PC-3 (cell line): Measurements from ENCODE around the gene TRABD. TPM values are rescaled to one million over a fixed set of nuclear protein-coding genes. Genes with fewer than 3 reads are reported as not detected.

ENCODE experiments used
- ATAC-seq: fragments of 200-7000 bp; cut with Tn5 transposase; 2 replicates; pipeline ENCODE4 v1.9.1; 2020; ENCODE audit warnings: mild to moderate bottlenecking, moderate library complexity
- BruUV-seq: library from RNA; stranded (reverse); fragments of 400-500 nt; replicated peaks from 2 replicates; lab custom pipeline; 2021; lab: Mats Ljungman, UMichigan
- CTCF ChIA-PET: fragments of 300-600 bp; sonication (Branson Sonifier 250); formaldehyde crosslinking; loops from one replicate; lab custom pipeline; 2022; ENCODE audit warnings: antibody characterized with exemption; lab: Charles Lee
- POLR2A ChIA-PET: fragments of 300-600 bp; sonication (Branson Sonifier 250); formaldehyde crosslinking; loops from one replicate; lab custom pipeline; 2022; ENCODE audit warnings: antibody characterized with exemption; ENCODE audit not compliant: unreplicated experiment; lab: Charles Lee
- DNase-seq: peaks from one replicate; pipeline ENCODE4 v3.0.0-alpha.2; 2015
- H2AFZ ChIP-seq: fragments of 300-600 bp; sonication (generic); 2 replicates; pipeline ENCODE4 v1.6.0; 2016; ENCODE audit warnings: antibody characterized with exemption, low read length
- H3F3A ChIP-seq: fragments of 300-600 bp; sonication (generic); one replicate; pipeline ENCODE4 v1.6.0; 2017; ENCODE audit warnings: antibody characterized with exemption, low read length, control low read depth, mild to moderate bottlenecking; ENCODE audit not compliant: unreplicated experiment
- H3K27ac ChIP-seq: fragments of 300-600 bp; sonication (generic); 2 replicates; pipeline ENCODE4 v1.5.1; 2016; ENCODE audit warnings: mild to moderate bottlenecking, low read length
- H3K27me3 ChIP-seq: fragments of 300-600 bp; sonication (generic); 2 replicates; pipeline ENCODE4 v1.6.1; 2016; ENCODE audit warnings: low read length, mixed read lengths
- H3K36me3 ChIP-seq: fragments of 300-600 bp; sonication (generic); 2 replicates; pipeline ENCODE4 v1.6.1; 2016; ENCODE audit warnings: low read depth, mixed run types, low read length, mixed read lengths
- H3K4me1 ChIP-seq: fragments of 300-600 bp; sonication (generic); 2 replicates; pipeline ENCODE4 v1.5.1; 2016; ENCODE audit warnings: low read length; ENCODE audit not compliant: insufficient read depth
- H3K4me2 ChIP-seq: fragments of 300-600 bp; sonication (generic); 2 replicates; pipeline ENCODE4 v1.6.0; 2016; ENCODE audit warnings: low read length
- H3K4me3 ChIP-seq: fragments of 300-600 bp; sonication (generic); 2 replicates; pipeline ENCODE4 v1.5.1; 2016; ENCODE audit warnings: mild to moderate bottlenecking, low read length, mixed read lengths
- H3K79me2 ChIP-seq: fragments of 300-600 bp; sonication (generic); 2 replicates; pipeline ENCODE4 v1.6.1; 2017; ENCODE audit warnings: low read length, mixed read lengths
- H3K9ac ChIP-seq: fragments of 300-600 bp; sonication (generic); 2 replicates; pipeline ENCODE4 v1.6.0; 2016; ENCODE audit warnings: mild to moderate bottlenecking, low read length
- H3K9me2 ChIP-seq: fragments of 300-600 bp; sonication (generic); replicated peaks from 2 replicates; pipeline ENCODE4 v1.6.1; 2016; ENCODE audit warnings: mixed run types, low read length, mixed read lengths
- H3K9me3 ChIP-seq: fragments of 300-600 bp; sonication (generic); 2 replicates; pipeline ENCODE4 v1.6.1; 2016; ENCODE audit warnings: low read length, mixed read lengths
- H4K20me1 ChIP-seq: fragments of 300-600 bp; sonication (generic); 2 replicates; pipeline ENCODE4 v1.6.1; 2016; ENCODE audit warnings: low read length, mixed read lengths
- EZH2 ChIP-seq: fragments of 300-600 bp; sonication (generic); IDR thresholded peaks from one replicate; pipeline ENCODE4 v1.6.1; 2017; ENCODE audit warnings: antibody characterized with exemption, mild to moderate bottlenecking, low read length; ENCODE audit not compliant: unreplicated experiment
- EZH2phosphoT487 ChIP-seq: fragments of 300-600 bp; sonication (generic); IDR thresholded peaks from 2 replicates; pipeline ENCODE4 v1.6.1; 2018; ENCODE audit warnings: mild to moderate bottlenecking, antibody characterized with exemption, low read length, borderline replicate concordance
- intact Hi-C: fragments of 100-400 bp; cut with micrococcal nuclease; formaldehyde crosslinking; loops from 2 replicates; pipeline ENCODE4 v1.9.0; 2023
- total RNA-seq: library from RNA; depleted of rRNA; stranded (reverse); fragments of >200 nt; gene quantifications from 2 replicates; pipeline ENCODE4 v1.2.3, GENCODE V29; 2014
- TF ChIP-seq, protein P1 (sequence below): fragments of 300-600 bp; sonication (generic); conservative IDR thresholded peaks from 2 replicates; pipeline ENCODE4 v1.5.1; 2017; ENCODE audit warnings: antibody characterized with exemption, low read depth, mild to moderate bottlenecking, low read length

TRABD gene
- total RNA-seq, 1 experiment from 2014 or later, result 53.4 TPM

DNA sequence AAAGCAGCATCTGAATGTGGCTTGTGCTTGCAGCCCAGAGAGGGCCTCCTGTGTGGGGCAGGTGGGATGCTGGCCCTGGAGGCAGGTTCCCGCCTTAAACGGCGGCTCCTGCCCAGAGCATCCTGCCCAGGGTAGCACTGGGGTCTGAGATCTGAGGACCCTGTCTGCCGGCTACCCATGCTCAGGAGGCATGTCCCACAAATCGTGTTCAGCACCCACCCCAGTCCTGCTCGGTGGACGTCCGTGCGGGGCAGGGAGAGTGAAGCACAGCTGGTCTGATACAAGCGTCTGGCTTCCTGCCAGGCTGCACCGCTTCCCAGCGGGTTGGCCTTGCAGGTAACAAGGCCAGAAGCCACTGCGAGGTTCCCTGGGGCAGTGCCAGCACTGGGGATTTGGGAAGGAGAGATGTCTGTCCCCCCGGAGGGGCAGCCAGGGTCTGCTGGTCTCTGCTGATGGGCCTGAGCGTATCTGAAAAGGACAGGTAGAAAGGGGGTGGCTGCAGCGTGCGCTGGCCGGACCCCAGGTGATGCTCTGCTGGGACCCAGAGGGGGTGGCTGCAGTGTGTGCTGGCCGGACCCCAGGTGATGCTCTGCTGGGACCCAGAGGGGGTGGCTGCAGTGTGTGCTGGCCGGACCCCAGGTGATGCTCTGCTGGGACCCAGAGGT, 3.6 kb downstream of the TRABD start:
- ATAC-seq (no peak), DNase-seq (no peak)
- Histone ChIP-seq H3K9ac (no peak overlapping the region), H3K36me3 (no peaks in the 10 kb centered on the region; the same call in 1 of the 2 replicates), H4K20me1 (0 out of 2 replicates have a peak, but pooled peaks cover 4% of the 10 kb centered on the region), H3K9me2 (no peaks in the 10 kb centered on the region), H3K27me3 (no peaks in the 10 kb centered on the region), H2AFZ (no peak overlapping the region), H3K9me3 (no peaks in the 10 kb centered on the region), H3K79me2 (peaks cover 68% of the 10 kb centered on the region), H3K27ac (no peak overlapping the region), H3K4me1 (peaks cover 48% of the 10 kb centered on the region), H3K4me2 (peak overlapping the region; percentile 58; the same call in 1 of the 2 replicates), H3F3A (no peaks in the 10 kb centered on the region), H3K4me3 (no peak overlapping the region)
- TF ChIP-seq EZH2phosphoT487 (no peak), EZH2 (no peak)
- TF ChIP-seq, protein P1, sequence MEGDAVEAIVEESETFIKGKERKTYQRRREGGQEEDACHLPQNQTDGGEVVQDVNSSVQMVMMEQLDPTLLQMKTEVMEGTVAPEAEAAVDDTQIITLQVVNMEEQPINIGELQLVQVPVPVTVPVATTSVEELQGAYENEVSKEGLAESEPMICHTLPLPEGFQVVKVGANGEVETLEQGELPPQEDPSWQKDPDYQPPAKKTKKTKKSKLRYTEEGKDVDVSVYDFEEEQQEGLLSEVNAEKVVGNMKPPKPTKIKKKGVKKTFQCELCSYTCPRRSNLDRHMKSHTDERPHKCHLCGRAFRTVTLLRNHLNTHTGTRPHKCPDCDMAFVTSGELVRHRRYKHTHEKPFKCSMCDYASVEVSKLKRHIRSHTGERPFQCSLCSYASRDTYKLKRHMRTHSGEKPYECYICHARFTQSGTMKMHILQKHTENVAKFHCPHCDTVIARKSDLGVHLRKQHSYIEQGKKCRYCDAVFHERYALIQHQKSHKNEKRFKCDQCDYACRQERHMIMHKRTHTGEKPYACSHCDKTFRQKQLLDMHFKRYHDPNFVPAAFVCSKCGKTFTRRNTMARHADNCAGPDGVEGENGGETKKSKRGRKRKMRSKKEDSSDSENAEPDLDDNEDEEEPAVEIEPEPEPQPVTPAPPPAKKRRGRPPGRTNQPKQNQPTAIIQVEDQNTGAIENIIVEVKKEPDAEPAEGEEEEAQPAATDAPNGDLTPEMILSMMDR, result no peak
- POLR2A ChIA-PET, result no interaction called here
- CTCF ChIA-PET, result no interaction called here
- no TSS peak for BruUV-seq
- intact Hi-C loops, result no loop called here

DNA sequence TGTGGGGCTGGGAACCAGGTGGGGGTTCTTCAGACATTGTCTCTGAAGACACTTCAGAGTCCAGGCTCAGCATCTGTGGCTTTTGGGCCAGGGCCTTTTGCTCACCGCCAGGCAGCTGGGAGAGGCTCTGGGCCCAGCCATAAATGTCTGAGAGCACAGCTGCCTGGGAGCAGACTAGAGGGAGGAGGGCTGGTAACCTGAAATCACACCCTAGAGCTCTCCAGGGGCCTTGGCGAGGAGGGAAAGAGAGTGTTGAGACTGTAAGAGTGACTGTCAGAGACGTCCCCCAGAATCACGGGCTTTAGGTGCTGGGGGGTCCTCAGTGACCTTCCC, 4.1 kb downstream of the TRABD start:
- Histone ChIP-seq H3F3A (no peaks in the 10 kb centered on the region), H3K27me3 (no peaks in the 10 kb centered on the region), H3K79me2 (peaks cover 68% of the 10 kb centered on the region), H3K36me3 (no peaks in the 10 kb centered on the region; the same call in 1 of the 2 replicates), H3K4me3 (no peak overlapping the region; the same call in 1 of the 2 replicates), H3K4me2 (peak overlapping the region; percentile 58), H3K9ac (peak overlapping the region; percentile 41; the same call in 1 of the 2 replicates), H3K9me3 (no peaks in the 10 kb centered on the region), H4K20me1 (0 out of 2 replicates have a peak, but pooled peaks cover 4% of the 10 kb centered on the region), H3K9me2 (no peaks in the 10 kb centered on the region), H3K4me1 (peaks cover 48% of the 10 kb centered on the region), H2AFZ (no peak overlapping the region), H3K27ac (peak overlapping the region; percentile 62)
- CTCF ChIA-PET, result no interaction called here
- no TSS peak for BruUV-seq
- DNase-seq (peak; percentile 23), ATAC-seq (peak; percentile 19)
- TF ChIP-seq EZH2, result no peak
- TF ChIP-seq, protein P1, result no peak
- intact Hi-C loops, result no loop called here
- POLR2A ChIA-PET, result no interaction called here

DNA sequence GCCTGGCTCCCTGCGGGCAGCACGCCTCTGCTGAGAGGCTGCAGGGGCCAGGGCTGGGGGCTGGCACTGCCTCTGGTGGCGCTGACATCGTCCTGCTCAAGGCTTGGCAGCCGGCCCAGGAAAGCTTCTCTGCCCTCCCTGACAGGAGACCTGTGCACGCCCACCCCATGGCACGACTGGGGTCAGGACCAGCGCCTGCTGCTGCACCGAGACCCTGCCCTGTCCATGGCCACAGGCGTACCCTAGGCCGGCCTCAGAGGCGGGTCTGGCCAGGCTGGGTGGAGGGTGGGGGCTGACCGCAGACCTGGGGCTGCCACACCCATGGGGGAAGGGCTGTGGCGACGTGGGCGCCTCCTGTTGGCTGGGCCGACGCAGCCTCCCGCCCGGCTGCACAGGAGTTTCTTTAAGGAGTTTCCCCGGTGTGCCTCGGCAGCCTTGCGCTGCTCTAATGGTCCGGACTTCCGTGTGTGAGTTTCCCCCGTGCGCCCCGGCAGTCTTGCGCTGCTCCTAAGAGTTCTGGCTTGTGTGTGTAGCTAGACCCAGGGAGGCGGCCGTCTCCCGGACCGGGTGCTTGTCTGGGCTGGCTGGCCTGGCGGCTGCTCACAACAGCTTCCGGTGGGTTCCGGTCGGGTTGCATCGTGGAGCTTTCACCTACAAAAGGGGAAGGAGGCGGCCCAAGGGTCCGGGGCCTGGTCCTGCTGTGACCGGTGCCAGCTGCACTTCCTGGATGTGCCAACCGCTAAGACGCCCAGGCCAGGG, 4.6 kb downstream of the TRABD start:
- ChIA-PET CTCF (no interaction called here), POLR2A (no interaction called here)
- Histone ChIP-seq H3K4me1 (peaks cover 47% of the 10 kb centered on the region), H3K9me3 (no peaks in the 10 kb centered on the region), H3K9me2 (no peaks in the 10 kb centered on the region), H4K20me1 (0 out of 2 replicates have a peak, but pooled peaks cover 4% of the 10 kb centered on the region), H3F3A (no peaks in the 10 kb centered on the region), H3K36me3 (no peaks in the 10 kb centered on the region; the same call in 1 of the 2 replicates), H3K27me3 (no peaks in the 10 kb centered on the region), H3K9ac (peak overlapping the region; percentile 41), H3K4me2 (peak overlapping the region; percentile 58), H3K27ac (peak overlapping the region; percentile 62), H3K79me2 (peaks cover 68% of the 10 kb centered on the region), H2AFZ (no peak overlapping the region), H3K4me3 (no peak overlapping the region; the same call in 1 of the 2 replicates)
- ATAC-seq (peak; percentile 43), DNase-seq (peak; percentile 62)
- BruUV-seq, result no TSS peak
- intact Hi-C loops, result no loop called here
- no peak for TF ChIP-seq EZH2
- TF ChIP-seq, protein P1, result peak; percentile 50
